NCI-H187 treated with DMSO at 0.1 percent for 48 hours (cell line): ENCODE measurements around the gene DCANP1.
"Not testable (repeated sequence)": the region's sequence is repeated elsewhere in the genome, so short reads cannot be mapped to it uniquely, and the experiment has no call there.

Experiments used
- DNase-seq: peaks from one replicate; lab custom pipeline; 2025; lab: John Stamatoyannopoulos, UW

DCANP1 gene, protein sequence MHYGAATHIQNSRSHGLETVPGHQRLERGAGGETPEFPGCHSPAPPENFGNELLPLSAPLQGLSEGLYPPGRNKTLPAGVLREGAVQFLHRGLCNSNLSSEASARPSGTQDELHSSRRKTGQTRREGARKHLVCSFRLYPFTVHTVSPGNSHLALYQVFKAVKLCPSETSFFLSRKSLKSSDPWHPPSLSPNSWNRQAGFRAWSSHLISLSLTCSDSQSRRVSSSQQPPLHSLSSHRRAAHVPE

DNA sequence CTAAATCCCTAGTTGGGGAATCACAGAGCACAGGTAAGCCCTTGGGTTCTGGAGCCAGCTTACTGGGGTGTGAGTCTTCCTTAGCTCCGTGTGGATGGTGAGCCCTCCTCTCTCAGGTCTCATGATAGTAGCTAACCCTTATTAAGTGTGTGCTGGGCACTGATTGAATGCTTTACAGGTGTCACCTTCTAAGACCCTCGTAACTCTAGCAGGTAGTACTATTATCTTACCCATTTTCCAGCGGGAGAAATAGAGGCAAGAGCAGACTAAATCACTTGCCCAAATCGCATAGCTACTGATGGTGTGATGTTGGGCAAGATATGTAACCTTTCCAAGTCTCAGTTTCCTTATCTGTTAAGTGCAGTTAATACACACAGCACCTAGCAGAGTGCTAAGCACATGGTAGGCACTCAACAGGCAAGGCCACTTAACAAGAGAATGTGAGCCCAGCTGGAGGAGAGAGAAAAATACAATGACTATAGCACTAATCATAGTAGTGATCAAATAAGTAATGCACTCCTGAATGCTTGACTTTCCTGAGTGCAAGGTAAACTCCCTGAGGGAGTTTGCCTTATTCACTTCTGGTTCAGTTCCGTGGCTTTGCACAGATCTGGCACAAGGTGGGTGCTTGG, at the start of gene DCANP1:
Gene DCANP1 (minus strand): TSS at position 51 of the 632 bp plus-strand sequence. CDS start 240 bp downstream, outside the sequence.
- DNase-seq, result no peak

GRCh38 chr5:135495531-135495930, 48.4 kb upstream of the DCANP1 start:
- not testable (repeated sequence) for DNase-seq

GRCh38 chr5:135494196-135494595, 47.0 kb upstream of the DCANP1 start:
- DNase-seq, result no peak

- no peak for DNase-seq
These were observed 46.4 kb upstream of the DCANP1 start for GRCh38 chr5:135493406-135494180.

DNA sequence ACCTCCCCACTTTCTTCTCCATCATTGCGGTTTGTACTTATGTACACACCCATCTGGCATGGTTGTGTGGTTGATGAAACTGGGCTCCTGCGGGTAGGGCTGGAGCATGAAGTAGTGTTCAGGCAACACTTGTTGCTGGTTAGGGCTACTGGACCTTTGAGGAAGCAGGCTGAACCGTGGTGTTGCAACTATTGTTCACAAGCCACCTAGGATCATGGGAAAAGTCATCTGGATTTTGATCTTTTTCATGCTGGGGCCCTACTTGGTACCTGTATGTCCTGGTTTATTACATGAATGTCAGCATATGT, 45.1 kb upstream of the DCANP1 start:
- DNase-seq, result no peak

DNA sequence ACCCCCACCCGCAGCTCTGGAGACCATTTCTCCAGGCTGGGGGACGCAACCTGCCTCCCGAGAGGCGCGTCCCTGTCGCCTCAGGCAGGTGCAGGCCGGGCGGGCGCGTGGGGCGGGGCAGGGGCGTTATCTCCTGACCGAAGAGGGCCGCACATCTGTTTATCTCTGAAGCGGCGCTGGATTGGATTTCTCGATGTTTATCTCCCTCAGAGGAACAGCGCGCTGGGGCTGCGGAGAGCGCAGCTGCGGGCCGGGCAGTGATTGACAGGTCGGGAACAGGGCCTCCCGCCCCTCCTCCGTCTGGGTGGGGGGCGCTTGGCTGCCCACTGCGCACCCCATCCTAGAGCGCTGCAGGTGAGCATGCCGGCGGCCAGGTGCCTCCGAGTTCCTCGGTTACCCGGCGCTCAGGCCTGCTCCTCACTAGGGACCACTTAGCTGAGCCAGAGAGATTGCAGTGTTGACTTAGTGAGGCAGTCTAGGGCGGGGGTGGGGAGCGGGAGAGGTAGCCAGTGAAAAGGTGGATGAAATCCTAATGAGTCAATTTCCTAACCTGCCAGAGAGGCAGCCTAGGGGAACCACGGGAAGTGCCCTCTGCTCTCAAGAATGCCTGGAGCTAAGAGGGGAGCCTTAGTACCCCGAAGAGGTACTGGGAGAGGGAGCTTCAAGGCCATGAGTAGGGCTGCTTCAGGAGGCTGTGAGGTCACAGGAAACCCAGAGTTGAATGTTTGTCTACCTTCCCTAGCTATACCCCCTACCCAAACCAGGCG, 44.6 kb upstream of the DCANP1 start:
- DNase-seq, result peak; percentile 78

- DNase-seq, result no peak
These were observed 43.9 kb upstream of the DCANP1 start for GRCh38 chr5:135491038-135491551.

- no peak for DNase-seq
These were observed 43.3 kb upstream of the DCANP1 start for GRCh38 chr5:135490245-135491037.

DNA sequence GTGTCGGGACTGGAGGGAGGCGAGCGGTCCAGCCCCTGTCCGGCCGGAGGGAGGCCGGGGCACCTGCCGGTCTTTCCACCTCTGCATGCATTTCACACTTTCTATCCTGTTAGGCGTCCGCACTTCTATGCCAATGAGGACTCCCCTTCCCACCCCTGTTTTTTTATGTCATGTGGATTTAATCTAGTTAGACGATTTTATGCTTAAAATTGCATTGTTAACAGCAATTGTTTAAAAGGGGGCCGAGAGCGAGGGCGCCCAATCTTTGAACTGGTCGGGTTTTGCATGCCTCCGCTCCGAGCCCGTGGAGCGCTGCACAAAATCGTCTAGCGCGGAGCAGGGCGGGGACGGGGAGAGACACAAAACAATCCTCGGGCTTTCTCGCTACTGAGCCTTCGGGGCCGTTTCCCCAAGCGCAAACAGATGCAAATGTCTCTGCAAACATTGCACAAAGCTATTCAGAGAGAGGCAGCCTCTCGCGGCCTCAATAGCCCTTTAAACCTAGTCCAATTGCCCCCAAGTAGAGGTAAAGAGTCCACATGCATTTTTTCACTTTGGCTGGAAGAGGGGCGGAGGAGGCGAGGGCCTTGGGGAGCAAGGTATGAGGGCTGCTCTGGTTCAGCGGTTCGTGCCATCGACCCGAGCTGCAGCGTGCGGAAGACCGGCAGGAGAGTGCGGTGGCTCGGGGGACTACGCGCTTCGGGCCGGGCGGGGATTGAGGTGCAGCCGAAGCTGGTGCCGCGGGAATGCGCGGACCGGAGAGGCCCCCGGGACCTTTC, 42.5 kb upstream of the DCANP1 start:
- DNase-seq, result no peak

DNA sequence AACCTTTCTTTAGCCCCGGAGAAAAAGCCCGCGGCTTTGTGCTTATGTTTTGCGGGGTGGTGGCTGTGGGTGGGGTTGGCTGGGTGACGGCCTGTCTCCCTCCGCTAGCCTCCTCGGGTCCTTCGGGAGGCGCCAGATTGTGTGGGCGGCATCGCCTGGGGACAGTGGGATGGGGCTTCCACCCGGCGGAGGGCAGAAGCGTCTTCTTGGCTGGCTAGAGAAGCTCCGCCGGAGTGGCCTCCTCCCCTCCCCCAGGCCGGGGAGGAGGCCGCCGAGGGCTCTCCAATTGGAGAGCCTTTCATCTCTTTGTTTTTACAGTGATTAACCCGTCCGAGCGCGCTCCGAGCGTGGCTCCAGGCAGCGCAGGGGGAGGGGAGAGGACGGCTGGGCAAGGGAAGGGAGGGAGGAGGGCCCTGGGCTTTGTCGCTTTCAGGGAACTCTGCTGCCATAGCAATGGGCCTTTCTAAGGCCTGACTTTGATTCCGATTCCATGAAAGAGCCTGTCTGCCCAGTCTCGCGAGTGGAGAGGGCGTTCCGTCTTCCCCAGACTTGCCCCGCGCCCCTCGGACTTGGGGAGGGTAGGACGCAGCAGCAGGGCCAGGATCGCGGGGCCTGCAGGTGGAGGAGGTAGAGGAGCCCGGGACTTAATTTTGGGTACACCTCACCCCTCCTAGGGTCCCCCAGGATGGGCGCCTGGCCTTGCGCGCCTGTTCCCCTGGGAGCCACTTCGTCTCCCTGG, 41.7 kb upstream of the DCANP1 start:
- peak; percentile 85 for DNase-seq

DNA sequence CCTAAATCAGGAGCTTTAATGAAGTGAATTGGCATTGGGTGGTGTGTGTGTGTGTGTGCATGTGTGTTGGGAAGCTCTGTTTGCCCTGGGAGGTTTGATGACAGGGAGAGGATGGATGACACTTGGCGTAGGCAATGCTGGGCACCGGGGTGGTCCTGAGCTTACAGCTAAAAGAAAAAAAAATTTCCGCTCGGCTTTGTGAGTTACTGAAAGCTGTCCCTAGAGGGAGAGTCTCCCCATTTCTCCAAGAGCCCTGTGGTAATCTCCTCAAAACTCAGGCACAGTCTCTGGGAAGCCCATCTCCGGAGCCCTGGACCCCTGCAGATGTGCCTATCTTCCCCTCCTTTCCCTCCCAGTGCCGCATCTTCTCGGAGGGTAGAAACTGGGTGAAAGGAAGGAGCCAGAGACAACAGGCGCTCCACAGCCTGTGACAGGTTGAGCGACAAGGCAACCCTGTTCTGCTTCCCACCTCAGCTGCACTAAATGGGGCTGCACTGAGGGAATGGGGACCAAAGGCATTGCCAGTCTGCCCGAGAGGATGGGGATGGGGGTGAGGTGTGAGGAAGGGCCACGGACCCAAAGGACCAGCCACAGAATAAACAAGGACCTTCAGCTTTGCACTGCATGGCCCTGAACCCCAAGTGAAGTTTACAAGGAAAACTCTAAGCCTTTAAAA, 40.8 kb upstream of the DCANP1 start:
- no peak for DNase-seq

GRCh38 chr5:135487037-135487395, 39.9 kb upstream of the DCANP1 start:
- no peak for DNase-seq

DNA sequence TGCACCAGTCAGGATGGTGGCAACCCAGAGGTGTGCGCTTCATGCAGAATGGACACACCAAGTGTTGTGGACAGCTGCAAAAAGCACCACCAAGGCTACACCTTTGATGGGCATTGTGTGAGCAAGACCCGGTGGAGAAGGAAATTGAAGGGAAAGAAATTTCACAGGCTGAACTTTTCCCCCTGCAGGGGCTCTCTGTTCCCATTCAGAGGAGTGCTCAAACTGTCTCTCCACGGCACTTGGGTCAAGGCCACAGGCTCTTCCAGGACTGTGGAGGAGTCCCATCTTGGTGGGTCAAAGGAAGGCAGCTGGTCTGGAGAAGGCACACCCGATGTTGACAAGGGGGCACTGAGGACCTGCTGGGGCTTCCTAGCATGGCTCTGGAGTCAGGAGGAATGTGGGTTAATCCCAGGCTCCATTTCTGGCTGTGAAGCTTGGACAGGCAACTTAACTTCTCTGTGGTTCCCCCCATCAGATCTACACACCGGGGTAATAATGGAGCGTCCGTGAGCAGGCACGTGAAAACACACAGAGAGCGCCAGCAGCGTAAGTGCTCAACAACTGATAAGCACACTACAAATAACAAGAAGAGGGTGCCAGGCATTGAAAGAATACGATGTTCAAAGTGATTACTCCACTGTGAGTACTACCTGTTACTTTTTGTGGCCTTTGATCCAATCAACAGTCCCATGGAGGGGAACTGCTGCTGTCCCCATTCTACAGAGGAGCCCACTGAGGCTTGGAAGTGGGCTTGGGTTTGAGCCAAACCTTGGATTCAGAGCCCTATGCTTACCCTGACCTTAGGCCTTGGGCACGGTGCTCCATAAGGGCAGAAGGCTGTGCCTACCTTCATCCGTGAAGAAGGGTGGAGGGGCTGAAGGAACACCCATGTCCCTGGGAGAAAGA, 39.2 kb upstream of the DCANP1 start:
- DNase-seq, result no peak

GRCh38 chr5:135484674-135485086, 37.5 kb upstream of the DCANP1 start:
- DNase-seq, result no peak

DNA sequence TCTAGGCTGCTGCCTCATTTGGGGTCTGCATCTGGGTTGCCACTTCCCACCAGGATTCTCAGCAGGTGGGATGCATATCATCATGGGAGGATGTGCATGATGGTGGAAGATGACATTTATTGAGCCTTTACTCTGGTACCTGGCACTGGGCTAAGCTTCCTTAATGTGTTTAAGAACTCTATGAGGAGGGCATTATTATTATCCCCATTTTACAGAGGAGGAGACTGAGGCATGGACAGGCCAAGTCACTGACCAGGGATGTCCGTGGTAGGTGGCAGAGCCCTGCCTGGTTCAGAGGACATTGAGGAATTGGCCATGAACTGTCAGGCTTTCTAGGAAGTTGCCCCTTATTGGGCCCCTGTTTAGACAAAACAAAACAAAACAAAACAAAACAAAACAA, 36.1 kb upstream of the DCANP1 start:
- no peak for DNase-seq

- no peak for DNase-seq
These were observed 35.3 kb upstream of the DCANP1 start for GRCh38 chr5:135482381-135482933.

- DNase-seq, result no peak
These were observed 34.8 kb upstream of the DCANP1 start for GRCh38 chr5:135481909-135482311.

DNA sequence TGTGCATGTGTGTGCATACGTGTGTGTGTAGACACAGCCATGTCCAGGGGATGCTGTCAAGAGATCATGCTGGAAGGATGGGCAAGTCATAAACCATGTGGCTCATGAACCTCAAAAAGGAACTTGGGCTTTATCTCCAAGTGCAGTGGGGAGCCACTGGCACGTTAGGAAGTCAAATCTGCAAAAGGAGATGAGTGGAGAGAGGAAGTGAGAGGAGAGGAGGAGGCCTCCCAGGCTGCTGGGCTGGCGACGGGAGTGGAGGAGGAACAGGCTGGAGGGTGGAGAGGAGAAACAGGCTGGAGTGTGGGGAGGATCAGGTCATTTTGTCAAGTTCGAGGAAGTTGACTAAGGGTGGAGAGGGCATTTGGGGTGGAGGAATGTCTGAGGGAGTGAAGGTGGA, 34.2 kb upstream of the DCANP1 start:
- DNase-seq, result no peak
